ENCODE measurements around the gene ZNF614. TPM values are rescaled to one million over a fixed set of nuclear protein-coding genes. Genes with fewer than 3 reads are reported as not detected.

Gene ZNF614
- total and polyA plus RNA-seq, 2 of the 13 experiments (the other 11 are each of a cell fraction or from before 2014, with no cell fraction given) = 13.0 to 22.8 TPM

DNA sequence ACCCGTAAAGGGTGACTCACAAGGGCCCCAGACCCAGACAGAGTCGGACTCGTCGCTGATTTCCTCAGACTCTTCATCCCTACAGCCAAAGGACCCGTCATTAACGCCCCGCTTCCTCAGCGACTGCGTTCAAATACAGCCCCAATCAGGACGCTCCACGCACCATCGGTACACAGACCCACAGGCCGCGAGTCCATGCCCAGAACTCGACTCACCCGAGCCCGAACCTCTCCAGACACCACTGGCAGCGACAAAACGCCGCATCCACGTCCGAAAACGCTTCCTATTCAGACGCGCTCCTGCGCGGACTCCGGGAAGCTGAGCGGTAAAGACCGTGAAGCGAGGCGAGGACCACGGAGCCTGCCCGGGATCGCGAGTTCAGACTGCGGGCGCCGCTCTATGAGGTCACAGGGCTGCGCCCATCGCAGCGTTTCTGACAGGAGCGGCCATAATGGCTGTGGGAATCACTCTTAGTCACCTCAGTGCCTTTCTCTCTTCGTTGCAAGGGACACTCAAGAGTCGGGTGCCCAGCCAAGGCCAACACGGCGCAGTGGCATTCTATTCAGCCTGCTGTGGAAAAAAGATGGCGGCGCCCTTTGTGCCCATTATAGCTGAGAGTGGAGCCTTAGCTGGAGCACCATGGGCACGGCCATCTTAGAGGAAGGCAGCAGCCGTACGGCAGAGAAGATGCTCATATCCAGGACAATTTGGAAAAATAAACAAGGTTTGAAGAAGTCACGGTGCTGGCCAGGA is at the start of gene ZNF614 (continued):
- TF ChIP-seq GABPA (IDR thresholded peaks at IDR 0.05; ENCODE audit: low read depth, low read length) (no peak), GABPA (CRISPR knock-in tag; IDR thresholded peaks at IDR 0.05; ENCODE audit: low read depth) (peak; percentile 51; the same call in 1 of the 2 replicates), ZFAT (CRISPR knock-in tag; conservative IDR thresholded peaks at IDR 0.05) (no peak), TBX3 (IDR thresholded peaks at IDR 0.05; ENCODE audit: borderline replicate concordance) (no peak), SAP130 (CRISPR knock-in tag; IDR thresholded peaks at IDR 0.05; ENCODE audit: low read depth) (peak; percentile 97), RBFOX2 (IDR thresholded peaks at IDR 0.05; ENCODE audit: low read depth, low read length) (peak; percentile 92), ZBTB20 (CRISPR knock-in tag; IDR thresholded peaks at IDR 0.05; ENCODE audit: borderline replicate concordance, low read depth) (no peak), MIER2 (CRISPR knock-in tag; IDR thresholded peaks at IDR 0.05) (no peak), ZKSCAN8 (CRISPR knock-in tag; IDR thresholded peaks at IDR 0.05; ENCODE audit: borderline replicate concordance) (no peak; the same call in 1 of the 2 replicates), ZNF253 (CRISPR knock-in tag; IDR thresholded peaks at IDR 0.05; ENCODE audit: borderline replicate concordance) (no peak), ZNF772 (CRISPR knock-in tag; IDR thresholded peaks at IDR 0.05) (peak; percentile 83), TBL1XR1 (IDR thresholded peaks at IDR 0.05; ENCODE audit: borderline replicate concordance, low read length, partially characterized antibody) (peak; percentile 11), CEBPB (IDR thresholded peaks at IDR 0.05; ENCODE audit: borderline replicate concordance, low read depth, low read length) (no peak), SAFB2 (CRISPR knock-in tag; IDR thresholded peaks at IDR 0.05; ENCODE audit: borderline replicate concordance, low read depth) (0 out of 2 replicates have a peak, but pooled peaks have one; percentile 46), FLYWCH1 (CRISPR knock-in tag; IDR thresholded peaks at IDR 0.05) (no peak), CAMTA2 (CRISPR knock-in tag; IDR thresholded peaks at IDR 0.05; ENCODE audit: borderline replicate concordance) (peak; percentile 74; the same call in 1 of the 2 replicates), ZNF567 (CRISPR knock-in tag; IDR thresholded peaks at IDR 0.05; ENCODE audit: borderline replicate concordance) (no peak), GABPB1 (CRISPR knock-in tag; IDR thresholded peaks at IDR 0.05) (peak; percentile 86)
- TF ChIP-seq, protein P1, sequence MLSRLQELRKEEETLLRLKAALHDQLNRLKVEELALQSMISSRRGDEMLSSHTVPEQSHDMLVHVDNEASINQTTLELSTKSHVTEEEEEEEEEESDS (CRISPR knock-in tag; IDR thresholded peaks at IDR 0.05; ENCODE audit: borderline replicate concordance) = peak; percentile 57; the same call in 1 of the 2 replicates
- TF ChIP-seq, protein P2, sequence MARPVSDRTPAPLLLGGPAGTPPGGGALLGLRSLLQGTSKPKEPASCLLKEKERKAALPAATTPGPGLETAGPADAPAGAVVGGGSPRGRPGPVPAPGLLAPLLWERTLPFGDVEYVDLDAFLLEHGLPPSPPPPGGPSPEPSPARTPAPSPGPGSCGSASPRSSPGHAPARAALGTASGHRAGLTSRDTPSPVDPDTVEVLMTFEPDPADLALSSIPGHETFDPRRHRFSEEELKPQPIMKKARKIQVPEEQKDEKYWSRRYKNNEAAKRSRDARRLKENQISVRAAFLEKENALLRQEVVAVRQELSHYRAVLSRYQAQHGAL (CRISPR knock-in tag; IDR thresholded peaks at IDR 0.05; ENCODE audit: not compliant biosample characterization) = no peak
- TF ChIP-seq, protein P3, sequence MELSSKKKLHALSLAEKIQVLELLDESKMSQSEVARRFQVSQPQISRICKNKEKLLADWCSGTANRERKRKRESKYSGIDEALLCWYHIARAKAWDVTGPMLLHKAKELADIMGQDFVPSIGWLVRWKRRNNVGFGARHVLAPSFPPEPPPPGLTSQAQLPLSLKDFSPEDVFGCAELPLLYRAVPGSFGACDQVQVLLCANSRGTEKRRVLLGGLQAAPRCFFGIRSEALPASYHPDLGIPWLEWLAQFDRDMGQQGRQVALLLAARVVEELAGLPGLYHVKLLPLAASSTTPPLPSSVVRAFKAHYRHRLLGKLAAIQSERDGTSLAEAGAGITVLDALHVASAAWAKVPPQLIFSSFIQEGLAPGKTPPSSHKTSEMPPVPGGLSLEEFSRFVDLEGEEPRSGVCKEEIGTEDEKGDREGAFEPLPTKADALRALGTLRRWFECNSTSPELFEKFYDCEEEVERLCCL (CRISPR knock-in tag; IDR thresholded peaks at IDR 0.05; ENCODE audit: borderline replicate concordance) = no peak
- TF ChIP-seq, protein P4, sequence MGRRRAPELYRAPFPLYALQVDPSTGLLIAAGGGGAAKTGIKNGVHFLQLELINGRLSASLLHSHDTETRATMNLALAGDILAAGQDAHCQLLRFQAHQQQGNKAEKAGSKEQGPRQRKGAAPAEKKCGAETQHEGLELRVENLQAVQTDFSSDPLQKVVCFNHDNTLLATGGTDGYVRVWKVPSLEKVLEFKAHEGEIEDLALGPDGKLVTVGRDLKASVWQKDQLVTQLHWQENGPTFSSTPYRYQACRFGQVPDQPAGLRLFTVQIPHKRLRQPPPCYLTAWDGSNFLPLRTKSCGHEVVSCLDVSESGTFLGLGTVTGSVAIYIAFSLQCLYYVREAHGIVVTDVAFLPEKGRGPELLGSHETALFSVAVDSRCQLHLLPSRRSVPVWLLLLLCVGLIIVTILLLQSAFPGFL (CRISPR knock-in tag; IDR thresholded peaks at IDR 0.05) = no peak
- TF ChIP-seq, protein P5, sequence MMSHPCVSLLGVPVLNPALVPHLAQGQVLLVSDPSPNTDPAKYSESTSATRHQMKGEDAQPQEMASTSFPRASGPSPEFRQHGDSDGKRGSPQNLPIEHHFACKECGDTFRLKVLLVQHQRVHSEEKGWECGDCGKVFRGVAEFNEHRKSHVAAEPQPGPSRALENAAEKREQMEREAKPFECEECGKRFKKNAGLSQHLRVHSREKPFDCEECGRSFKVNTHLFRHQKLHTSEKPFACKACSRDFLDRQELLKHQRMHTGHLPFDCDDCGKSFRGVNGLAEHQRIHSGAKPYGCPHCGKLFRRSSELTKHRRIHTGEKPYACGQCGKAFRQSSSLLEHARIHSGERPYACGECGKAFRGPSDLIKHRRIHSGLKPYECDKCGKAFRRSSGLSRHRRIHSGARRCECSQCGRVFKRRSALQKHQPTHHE (CRISPR knock-in tag; IDR thresholded peaks at IDR 0.05; ENCODE audit: borderline replicate concordance) = peak; percentile 83

Measured in HepG2 (cell line).